NCI-H1105 treated with DMSO at 0.1 percent for 48 hours (cell line): ENCODE measurements around the gene SPINT1.
A peak's percentile ranks its signal among the peaks of the same experiment; 100 is the strongest.

ENCODE experiments used
- DNase-seq: peaks from one replicate; lab custom pipeline; 2025; lab: John Stamatoyannopoulos, UW

SPINT1 gene

GRCh38 chr15:40843885-40844695 is at the start of gene SPINT1:
SPINT1 (plus strand) TSS chr15:40844048; CDS start chr15:40844555, 507 bp downstream.
- peak; percentile 27 for DNase-seq

- DNase-seq: no peak
Measured at GRCh38 chr15:40796041-40796440, 47.8 kb upstream of the SPINT1 start.

GRCh38 chr15:40796512-40796911 is 47.3 kb upstream of the SPINT1 start:
- no peak for DNase-seq

- no peak for DNase-seq
Measured at GRCh38 chr15:40799523-40799922, 44.3 kb upstream of the SPINT1 start.

GRCh38 chr15:40803076-40803475 is 40.8 kb upstream of the SPINT1 start:
- DNase-seq: no peak

GRCh38 chr15:40803688-40804087 is 40.2 kb upstream of the SPINT1 start:
- no peak for DNase-seq

- no peak for DNase-seq
Measured at GRCh38 chr15:40806672-40807027, 37.2 kb upstream of the SPINT1 start.

GRCh38 chr15:40807028-40807887 is 36.6 kb upstream of the SPINT1 start, which contains the start of the genes DNAJC17 and ZFYVE19:
DNAJC17 (minus strand) TSS chr15:40807473; CDS start chr15:40807446, 27 bp downstream.
ZFYVE19 (plus strand) TSS chr15:40807089; CDS start chr15:40807590, 501 bp downstream.
- peak; percentile 91 for DNase-seq

- DNase-seq: no peak
Measured at GRCh38 chr15:40807888-40808461, 35.9 kb upstream of the SPINT1 start.

- no peak for DNase-seq
Measured at GRCh38 chr15:40808861-40809450, 34.9 kb upstream of the SPINT1 start.

GRCh38 chr15:40812721-40813425 is 31.0 kb upstream of the SPINT1 start:
- no peak for DNase-seq

- DNase-seq: peak; percentile 0
Measured at GRCh38 chr15:40815042-40815698, 28.7 kb upstream of the SPINT1 start.

GRCh38 chr15:40819048-40819447 is 24.8 kb upstream of the SPINT1 start:
- no peak for DNase-seq

- no peak for DNase-seq
Measured at GRCh38 chr15:40821195-40821594, 22.7 kb upstream of the SPINT1 start.

GRCh38 chr15:40823572-40824343 is 20.1 kb upstream of the SPINT1 start:
- DNase-seq: no peak

- no peak for DNase-seq
Measured at GRCh38 chr15:40825661-40826422, 18.0 kb upstream of the SPINT1 start.

- no peak for DNase-seq
Measured at GRCh38 chr15:40826423-40827075, 17.3 kb upstream of the SPINT1 start.

- no peak for DNase-seq
Measured at GRCh38 chr15:40828447-40829036, 15.3 kb upstream of the SPINT1 start, which contains the start of gene PPP1R14D. PPP1R14D (minus strand) TSS chr15:40828708; CDS start chr15:40828641, 67 bp downstream.
